ENCODE results near the gene PRSS57.

DNA sequence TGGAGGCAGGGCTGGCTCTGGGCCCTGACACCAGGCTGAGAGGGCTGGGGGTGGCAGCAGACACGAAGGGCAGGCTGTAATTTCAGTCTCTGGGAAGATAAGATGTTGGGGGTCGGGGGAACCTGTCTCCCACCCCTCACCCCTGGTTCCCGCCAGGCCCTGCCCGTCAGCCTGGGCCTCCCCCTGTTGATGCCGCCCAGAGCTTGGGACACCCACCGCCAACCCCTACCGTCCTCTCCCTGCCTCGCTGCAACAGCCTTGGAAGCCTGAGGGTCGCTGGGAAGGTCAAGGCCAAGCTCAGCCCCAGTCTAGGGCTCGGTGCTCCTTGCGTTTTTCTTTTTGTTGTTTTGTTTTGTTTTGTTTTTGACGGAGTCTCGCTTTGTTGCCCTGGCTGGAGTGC lies 28.0 kb upstream of the PRSS57 start:
- TF ChIP-seq EZH2 (optimal IDR thresholded peaks at IDR 0.05; ENCODE audit: low read depth, low read length) (no peak), EZH2phosphoT487 (IDR thresholded peaks at IDR 0.05; ENCODE audit: low read length) (no peak)
- TF ChIP-seq, protein P1, sequence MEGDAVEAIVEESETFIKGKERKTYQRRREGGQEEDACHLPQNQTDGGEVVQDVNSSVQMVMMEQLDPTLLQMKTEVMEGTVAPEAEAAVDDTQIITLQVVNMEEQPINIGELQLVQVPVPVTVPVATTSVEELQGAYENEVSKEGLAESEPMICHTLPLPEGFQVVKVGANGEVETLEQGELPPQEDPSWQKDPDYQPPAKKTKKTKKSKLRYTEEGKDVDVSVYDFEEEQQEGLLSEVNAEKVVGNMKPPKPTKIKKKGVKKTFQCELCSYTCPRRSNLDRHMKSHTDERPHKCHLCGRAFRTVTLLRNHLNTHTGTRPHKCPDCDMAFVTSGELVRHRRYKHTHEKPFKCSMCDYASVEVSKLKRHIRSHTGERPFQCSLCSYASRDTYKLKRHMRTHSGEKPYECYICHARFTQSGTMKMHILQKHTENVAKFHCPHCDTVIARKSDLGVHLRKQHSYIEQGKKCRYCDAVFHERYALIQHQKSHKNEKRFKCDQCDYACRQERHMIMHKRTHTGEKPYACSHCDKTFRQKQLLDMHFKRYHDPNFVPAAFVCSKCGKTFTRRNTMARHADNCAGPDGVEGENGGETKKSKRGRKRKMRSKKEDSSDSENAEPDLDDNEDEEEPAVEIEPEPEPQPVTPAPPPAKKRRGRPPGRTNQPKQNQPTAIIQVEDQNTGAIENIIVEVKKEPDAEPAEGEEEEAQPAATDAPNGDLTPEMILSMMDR (IDR thresholded peaks at IDR 0.05; ENCODE audit: low read length), result no peak
